Stomach (tissue), 19 donors: Measurements from ENCODE around the gene CYTH3. TPM values are rescaled to one million over a fixed set of nuclear protein-coding genes. Genes with fewer than 3 reads are reported as not detected.

Source experiments
- DNase-seq, 2 donors: peaks; one replicate each; pipeline versions ENCODE4 v3.0.0 to v3.0.0-alpha.2; 2013 to 2019
- H3K27ac ChIP-seq, 5 donors: fragments of 200-600 bp in 4 of 5; sonication (generic) in 4 of 5; one replicate each; pipeline ENCODE4 v1.5.1; 2013 to 2019; ENCODE audit warnings: mild to moderate bottlenecking in 1 of 5, moderate library complexity in 1 of 5
- H3K27me3 ChIP-seq, 3 donors: fragments of 200-600 bp; sonication (generic); one replicate each; pipeline ENCODE4 v1.5.1; 2017 to 2019; ENCODE audit warnings: mixed run types in 1 of 3
- H3K36me3 ChIP-seq, 4 donors: fragments of 200-600 bp; sonication (generic); 1 replicate in 3 of 4; 2 replicates in 1 of 4; pipeline ENCODE4 v1.5.1; 2016 to 2019
- H3K4me1 ChIP-seq, 4 donors: fragments of 200-600 bp; sonication (generic); one replicate each; pipeline ENCODE4 v1.5.1; 2016 to 2019
- H3K4me3 ChIP-seq, 4 donors: fragments of 200-600 bp; sonication (generic) in 3 of 4; one replicate each; pipeline ENCODE4 v1.5.1; 2016 to 2019; ENCODE audit warnings: mild to moderate bottlenecking in 1 of 4
- H3K9me3 ChIP-seq, 4 donors: fragments of 200-600 bp; sonication (generic); one replicate each; pipeline ENCODE4 v1.5.1; 2016 to 2019
- EP300 ChIP-seq: sonication (generic); formaldehyde crosslinking; IDR thresholded peaks from one replicate; pipeline ENCODE4 v1.6.1; 2017; ENCODE audit warnings: antibody characterized with exemption
- POLR2A ChIP-seq, 4 donors: fragments of 450-650 bp; IDR thresholded peaks; one replicate each; pipeline ENCODE4 v1.6.1; 2016; ENCODE audit warnings: antibody characterized with exemption in 4 of 4, control low read depth in 2 of 4, mild to moderate bottlenecking in 1 of 4, moderate library complexity in 1 of 4
- POLR2AphosphoS5 ChIP-seq, 3 donors: sonication (generic); formaldehyde crosslinking; IDR thresholded peaks; one replicate each; pipeline ENCODE4 v1.6.1; 2016; ENCODE audit warnings: antibody characterized with exemption in 3 of 3
- WGBS, 5 donors: extraction: QIAGEN DNeasy Blood & Tissue Kit in 3 of 5; methylation state at CpG; one replicate each; pipeline versions ENCODE4 v1.1.5 to v1.1.7; 2013 to 2018; 5-methylcytosine and 5-hydroxymethylcytosine counted together
- intact Hi-C: fragments of 100-400 bp; cut with DNase I; formaldehyde crosslinking; loops from one replicate; pipeline ENCODE4 v1.15.1; 2023; ENCODE audit warnings: low total_unique reads
- long read RNA-seq, 10 donors: transcript quantifications; one replicate each; lab custom pipeline, GENCODE V29; 2026
- polyA plus RNA-seq, 3 donors: library from polyadenylated mRNA; stranded (reverse); fragments of 200-250 nt; gene quantifications; one replicate each; pipeline ENCODE4 v1.2.3, GENCODE V29; 2013
- total RNA-seq, 5 donors: library from RNA; depleted of rRNA; stranded (reverse); fragments of >200 nt; gene quantifications; one replicate each; pipeline versions ENCODE4 v1.1.0 to v1.2.3, GENCODE V29; 2014 to 2016
- TF ChIP-seq, protein P1 (sequence below), 7 experiments: fragments of 450-650 bp in 4 of 7; fragments of 200-600 bp in 3 of 7; sonication (generic) in 3 of 7; IDR thresholded peaks; one replicate each; pipeline ENCODE4 v1.5.1; 2016 to 2019; ENCODE audit warnings: antibody characterized with exemption in 7 of 7, control low read depth in 2 of 7, mild to moderate bottlenecking in 1 of 7
- donor health status: healthy with polysubstance abuse.
- donor health status: Bipolar disorder and iron deficiency.
- donor health status: healthy.

Gene CYTH3, protein sequence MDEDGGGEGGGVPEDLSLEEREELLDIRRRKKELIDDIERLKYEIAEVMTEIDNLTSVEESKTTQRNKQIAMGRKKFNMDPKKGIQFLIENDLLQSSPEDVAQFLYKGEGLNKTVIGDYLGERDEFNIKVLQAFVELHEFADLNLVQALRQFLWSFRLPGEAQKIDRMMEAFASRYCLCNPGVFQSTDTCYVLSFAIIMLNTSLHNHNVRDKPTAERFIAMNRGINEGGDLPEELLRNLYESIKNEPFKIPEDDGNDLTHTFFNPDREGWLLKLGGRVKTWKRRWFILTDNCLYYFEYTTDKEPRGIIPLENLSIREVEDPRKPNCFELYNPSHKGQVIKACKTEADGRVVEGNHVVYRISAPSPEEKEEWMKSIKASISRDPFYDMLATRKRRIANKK
- 10 to 100 TPM; 13.3 to 33.8 (median 19.0) TPM for total RNA-seq
- 10 to 100 TPM in 2 of 3 donors, 1 to 10 TPM in 1; 5.1 to 17.0 (median 11.1) TPM for polyA plus RNA-seq
- long read RNA-seq, donor 1, full-length matches to known transcripts, result 3 of 3 reads
- long read RNA-seq, donor 1, partial matches to known transcripts, result 0 of 3 reads
- long read RNA-seq, donor 1, other reads (novel, unspliced or antisense), result 0 of 3 reads
- long read RNA-seq, donor 2, full-length matches to known transcripts, result 2 of 2 reads
- long read RNA-seq, donor 2, partial matches to known transcripts, result 0 of 2 reads
- long read RNA-seq, donor 2, other reads (novel, unspliced or antisense), result 0 of 2 reads
- long read RNA-seq, donor 3, full-length matches to known transcripts, result 2 of 2 reads
- long read RNA-seq, donor 3, partial matches to known transcripts, result 0 of 2 reads
- long read RNA-seq, donor 3, other reads (novel, unspliced or antisense), result 0 of 2 reads
- long read RNA-seq, donor 4, result 0 reads
- long read RNA-seq, donor 5, full-length matches to known transcripts, result 9 of 9 reads
- long read RNA-seq, donor 5, partial matches to known transcripts, result 0 of 9 reads
- long read RNA-seq, donor 5, other reads (novel, unspliced or antisense), result 0 of 9 reads
- long read RNA-seq, donor 6, full-length matches to known transcripts, result 3 of 11 reads
- long read RNA-seq, donor 6, partial matches to known transcripts, result 8 of 11 reads
- long read RNA-seq, donor 6, other reads (novel, unspliced or antisense), result 0 of 11 reads
- long read RNA-seq, donor 7, full-length matches to known transcripts, result 6 of 6 reads
- long read RNA-seq, donor 7, partial matches to known transcripts, result 0 of 6 reads
- long read RNA-seq, donor 7, other reads (novel, unspliced or antisense), result 0 of 6 reads
- long read RNA-seq, donor 8, full-length matches to known transcripts, result 3 of 3 reads
- long read RNA-seq, donor 8, partial matches to known transcripts, result 0 of 3 reads
- long read RNA-seq, donor 8, other reads (novel, unspliced or antisense), result 0 of 3 reads
- long read RNA-seq, donor 9, full-length matches to known transcripts, result 2 of 2 reads
- long read RNA-seq, donor 9, partial matches to known transcripts, result 0 of 2 reads
- long read RNA-seq, donor 9, other reads (novel, unspliced or antisense), result 0 of 2 reads
- long read RNA-seq, donor 10, full-length matches to known transcripts, result 3 of 3 reads
- long read RNA-seq, donor 10, partial matches to known transcripts, result 0 of 3 reads
- long read RNA-seq, donor 10, other reads (novel, unspliced or antisense), result 0 of 3 reads

DNA sequence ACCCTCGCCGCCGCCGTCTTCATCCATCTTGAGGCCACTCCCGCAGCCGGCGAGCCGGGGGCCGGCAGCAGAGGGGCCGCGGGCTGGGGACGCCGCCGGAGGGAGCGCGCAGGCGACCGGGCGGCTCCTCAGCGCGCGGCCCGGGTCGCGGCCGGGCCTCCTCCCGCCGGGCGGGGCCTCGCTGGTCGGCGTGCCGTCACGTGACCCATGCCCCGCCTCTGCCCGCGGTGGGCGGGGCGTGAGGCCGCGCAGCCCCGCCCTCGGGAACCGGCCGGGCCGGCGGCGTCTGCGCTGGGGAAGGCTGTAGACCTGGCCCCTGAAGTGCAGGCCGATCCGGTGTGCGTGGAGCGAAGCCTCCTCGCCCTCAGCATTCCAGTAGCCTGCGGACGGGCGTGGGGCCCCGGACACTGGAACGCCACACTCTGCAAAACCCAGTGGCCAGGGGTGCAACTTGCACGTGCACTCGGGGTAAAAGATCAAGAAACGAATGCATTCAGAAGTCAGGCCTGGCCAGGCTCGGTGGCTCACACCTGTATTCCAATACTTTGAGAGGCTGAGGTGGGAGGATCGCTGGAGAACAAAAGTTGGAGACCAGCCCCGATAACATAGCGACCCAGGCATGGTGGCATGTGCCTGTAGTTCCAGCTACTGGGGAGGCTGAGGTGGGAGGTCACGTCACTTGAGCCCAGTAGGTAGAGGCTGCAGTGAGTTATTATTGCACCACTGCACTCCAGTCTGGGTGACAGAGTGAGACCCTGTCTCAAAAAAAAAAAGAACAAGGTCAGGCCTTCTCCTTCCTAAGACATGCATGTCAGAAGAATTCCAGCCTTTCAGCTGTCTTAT is at the start of gene CYTH3:
Gene CYTH3 (minus strand): TSS at position 144 of the 843 bp plus-strand sequence. CDS start 117 bp downstream, at position 27.
- peak within 1 kb of the TSS; percentile 73 to 97 (median 95) for H3K4me3 ChIP-seq
- H3K36me3 ChIP-seq, result no peaks in the 10 kb centered on the region
- no peaks in the 10 kb centered on the region for H3K9me3 ChIP-seq
- H3K27me3 ChIP-seq, result no peaks in the 10 kb centered on the region
- DNase-seq, result peak; percentile 87 to 95
- intact Hi-C loops, result no loop called here
- H3K27ac ChIP-seq, result peak within 1 kb of the TSS; percentile 66 to 89 (median 80)
- TF ChIP-seq EP300 (no peak), POLR2A (IDR thresholded peaks at IDR 0.05) (no peak), POLR2AphosphoS5 (IDR thresholded peaks at IDR 0.05) (peak in 2 of 3 donors; percentile 33 to 60)
- TF ChIP-seq, protein P1, sequence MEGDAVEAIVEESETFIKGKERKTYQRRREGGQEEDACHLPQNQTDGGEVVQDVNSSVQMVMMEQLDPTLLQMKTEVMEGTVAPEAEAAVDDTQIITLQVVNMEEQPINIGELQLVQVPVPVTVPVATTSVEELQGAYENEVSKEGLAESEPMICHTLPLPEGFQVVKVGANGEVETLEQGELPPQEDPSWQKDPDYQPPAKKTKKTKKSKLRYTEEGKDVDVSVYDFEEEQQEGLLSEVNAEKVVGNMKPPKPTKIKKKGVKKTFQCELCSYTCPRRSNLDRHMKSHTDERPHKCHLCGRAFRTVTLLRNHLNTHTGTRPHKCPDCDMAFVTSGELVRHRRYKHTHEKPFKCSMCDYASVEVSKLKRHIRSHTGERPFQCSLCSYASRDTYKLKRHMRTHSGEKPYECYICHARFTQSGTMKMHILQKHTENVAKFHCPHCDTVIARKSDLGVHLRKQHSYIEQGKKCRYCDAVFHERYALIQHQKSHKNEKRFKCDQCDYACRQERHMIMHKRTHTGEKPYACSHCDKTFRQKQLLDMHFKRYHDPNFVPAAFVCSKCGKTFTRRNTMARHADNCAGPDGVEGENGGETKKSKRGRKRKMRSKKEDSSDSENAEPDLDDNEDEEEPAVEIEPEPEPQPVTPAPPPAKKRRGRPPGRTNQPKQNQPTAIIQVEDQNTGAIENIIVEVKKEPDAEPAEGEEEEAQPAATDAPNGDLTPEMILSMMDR (IDR thresholded peaks at IDR 0.05), result no peak
- H3K4me1 ChIP-seq, result peaks cover 30 to 50% (median 43%) of the 10 kb centered on the region in 4 donors
- WGBS, 5 donors, result 5 to 42% (median 7%) methylated on average over 8 to 67 of the region's 67 CpGs

DNA sequence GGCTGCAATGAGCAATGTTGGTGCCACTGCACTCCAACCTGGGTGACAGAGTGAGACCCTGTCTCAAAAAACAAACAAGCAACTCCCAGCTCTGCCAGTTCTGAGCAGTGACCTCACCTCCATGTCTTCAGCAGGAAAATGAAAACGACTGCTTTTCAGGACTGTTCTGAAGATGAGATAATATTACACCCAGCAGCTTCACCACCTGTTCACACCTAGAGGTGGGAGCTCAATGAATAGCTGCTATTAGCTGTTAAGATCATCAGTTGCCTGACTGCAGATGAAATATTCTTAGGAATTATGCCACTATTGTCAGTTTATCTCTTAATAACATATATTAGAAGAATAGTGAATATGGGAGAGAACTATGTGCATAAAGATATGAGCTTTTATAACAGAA is 48.4 kb upstream of the CYTH3 start:
- Histone ChIP-seq H3K27ac (no peak overlapping the region), H3K9me3 (no peaks in the 10 kb centered on the region), H3K4me3 (no peak overlapping the region), H3K4me1 (peaks cover 4 to 13% (median 11%) of the 10 kb centered on the region in 4 donors), H3K36me3 (no peaks in the 10 kb centered on the region), H3K27me3 (no peaks in the 10 kb centered on the region)
- no peak for TF ChIP-seq POLR2A (IDR thresholded peaks at IDR 0.05)
- no peak for TF ChIP-seq EP300
- no peak for TF ChIP-seq POLR2AphosphoS5 (IDR thresholded peaks at IDR 0.05)
- TF ChIP-seq, protein P1 (IDR thresholded peaks at IDR 0.05), result no peak
- intact Hi-C loops, result loop anchor here (5.0 kb wide), 1 partner anchor 158 kb away; no protein-coding TSS in a partner anchor
- 13 to 39% (median 23%) methylated on average over 1 of the region's 1 CpG for WGBS, 5 donors
- no peak for DNase-seq

DNA sequence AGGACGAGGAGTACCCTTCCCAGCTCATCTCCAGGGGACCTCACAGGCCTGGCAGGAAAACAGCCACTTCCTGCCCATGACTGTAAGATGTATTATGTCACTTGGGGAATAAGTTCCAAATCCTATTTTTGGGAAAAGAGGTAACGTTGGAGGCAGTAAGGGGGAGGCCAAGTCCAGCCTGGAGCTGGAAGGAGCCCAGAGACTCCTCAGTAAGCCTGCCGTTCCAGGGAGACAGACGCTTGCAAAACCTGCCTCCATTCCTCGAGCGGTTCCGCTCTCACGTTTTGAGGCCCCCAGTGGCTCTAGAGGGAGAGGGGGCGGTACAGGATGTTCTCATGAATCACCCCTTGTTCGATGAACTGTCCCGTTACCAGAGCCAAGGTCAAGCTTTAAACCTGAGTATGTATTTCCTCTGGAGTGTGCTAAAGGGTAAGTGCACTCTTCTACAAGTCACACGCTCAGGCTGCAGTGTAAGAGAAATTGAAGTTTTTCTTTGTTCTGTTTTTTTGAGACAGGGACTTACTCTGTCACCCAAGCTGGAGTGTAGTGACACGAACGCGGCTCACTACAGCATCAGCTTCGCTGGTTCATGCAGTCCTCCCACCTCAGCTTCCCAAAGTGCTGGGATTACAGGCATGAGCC is 45.5 kb upstream of the CYTH3 start:
- 27 to 66% (median 62%) methylated on average over 16 of the region's 16 CpGs for WGBS, 5 donors
- H3K4me3 ChIP-seq, result no peak overlapping the region
- no peaks in the 10 kb centered on the region for H3K9me3 ChIP-seq
- intact Hi-C loops, result no loop called here
- peak overlapping the region; percentile 28 to 65 (median 46) for H3K27ac ChIP-seq
- peak in 2 of 3 donors; percentile 55 to 74 for TF ChIP-seq POLR2AphosphoS5 (IDR thresholded peaks at IDR 0.05)
- no peak for TF ChIP-seq POLR2A (IDR thresholded peaks at IDR 0.05)
- peak; percentile 27 for TF ChIP-seq EP300
- H3K4me1 ChIP-seq, result peaks cover 4 to 12% (median 9%) of the 10 kb centered on the region in 4 donors
- no peaks in the 10 kb centered on the region for H3K36me3 ChIP-seq
- H3K27me3 ChIP-seq, result no peaks in the 10 kb centered on the region
- DNase-seq, result peak; percentile 31 to 69
